Activated naive CD8-positive, alpha-beta T cell treated with anti-CD3 and anti-CD28 coated beads, Interleukin-2, amount 10 ng/mL, durations not matched to agents 7 days and 5 days (primary cell): Measurements from ENCODE around the gene MVK. TPM values are rescaled to one million over a fixed set of nuclear protein-coding genes. Genes with fewer than 3 reads are reported as not detected.

Experiments
- total RNA-seq, 2 experiments: library from RNA; stranded (reverse); gene quantifications; one replicate each; pipeline ENCODE4 v1.2.3, GENCODE V29; 2021

The MVK gene
- total RNA-seq, 2 experiments from 2014 or later, result 22.4 to 22.6 TPM

Other genes starting within 250 kb of the MVK start
- gene MYO1H, start 225.9 kb upstream of the MVK start, total RNA-seq, result not detected
- gene KCTD10, start 96.5 kb upstream of the MVK start, total RNA-seq, result 10 to 100 TPM; 34.8 to 39.8 TPM
- gene UBE3B, start 96.2 kb upstream of the MVK start, total RNA-seq, result 10 to 100 TPM; 40.0 to 41.7 TPM
- 10 to 100 TPM; 31.8 to 32.4 TPM for gene MMAB, start 290 bp upstream of the MVK start, total RNA-seq
- 1 to 10 TPM in 1 of 2 experiments, under 1 TPM in 1; 0.96 to 1.1 TPM for gene FAM222A, start 140.0 kb downstream of the MVK start, total RNA-seq